HG03139 (cell line): ENCODE measurements around the gene KCNK15.
"Not testable (repeated sequence)": the region's sequence is repeated elsewhere in the genome, so short reads cannot be mapped to it uniquely, and the experiment has no call there.

ENCODE experiments used
- ATAC-seq: cut with Tn5 transposase; IDR thresholded peaks from one replicate; pipeline ENCODE4 v1.9.1; 2021; ENCODE audit not compliant: unreplicated experiment

The KCNK15 gene

GRCh38 chr20:44745598-44746366 lies at the start of gene KCNK15:
Gene KCNK15 (plus strand): TSS chr20:44745865. CDS start chr20:44745911, 46 bp downstream.
- ATAC-seq: no peak

GRCh38 chr20:44696315-44696714 lies 49.4 kb upstream of the KCNK15 start:
- ATAC-seq: no peak

GRCh38 chr20:44697041-44697440 lies 48.6 kb upstream of the KCNK15 start:
- not testable (repeated sequence) for ATAC-seq

- ATAC-seq: no peak
These were observed 47.3 kb upstream of the KCNK15 start for GRCh38 chr20:44698351-44698750.

- ATAC-seq: no peak
These were observed 45.4 kb upstream of the KCNK15 start for GRCh38 chr20:44700306-44700705.

GRCh38 chr20:44701118-44701857 lies 44.4 kb upstream of the KCNK15 start:
- no peak for ATAC-seq

- ATAC-seq: no peak
These were observed 43.8 kb upstream of the KCNK15 start for GRCh38 chr20:44701858-44702256.

GRCh38 chr20:44702776-44703175 lies 42.9 kb upstream of the KCNK15 start:
- ATAC-seq: no peak

GRCh38 chr20:44703183-44703925 lies 42.3 kb upstream of the KCNK15 start:
- ATAC-seq: no peak

- ATAC-seq: no peak
These were observed 41.6 kb upstream of the KCNK15 start for GRCh38 chr20:44703956-44704488.

GRCh38 chr20:44704551-44704971 lies 41.1 kb upstream of the KCNK15 start:
- no peak for ATAC-seq

GRCh38 chr20:44705364-44706094 lies 40.1 kb upstream of the KCNK15 start:
- ATAC-seq: no peak

- ATAC-seq: no peak
These were observed 39.2 kb upstream of the KCNK15 start for GRCh38 chr20:44706301-44707017.

GRCh38 chr20:44707018-44707579 lies 38.6 kb upstream of the KCNK15 start:
- no peak for ATAC-seq

- no peak for ATAC-seq
These were observed 36.3 kb upstream of the KCNK15 start for GRCh38 chr20:44709380-44709779.

- ATAC-seq: no peak
These were observed 35.9 kb upstream of the KCNK15 start for GRCh38 chr20:44709797-44710196.

GRCh38 chr20:44711237-44711636 lies 34.4 kb upstream of the KCNK15 start:
- ATAC-seq: no peak

GRCh38 chr20:44714102-44714700 lies 31.5 kb upstream of the KCNK15 start:
- ATAC-seq: no peak
